Keratinocyte (primary cell): ENCODE results near the gene RGSL1.

ENCODE experiments used
- CTCF ChIP-seq, 3 experiments: IDR thresholded peaks in 1 of 3; conservative IDR thresholded peaks in 1 of 3; optimal IDR thresholded peaks in 1 of 3; 2 replicates in 2 of 3; 3 replicates in 1 of 3; pipeline versions ENCODE3 to v1.5.1; 2011; ENCODE audit warnings: low read length in 3 of 3, mild to moderate bottlenecking in 3 of 3, moderate library complexity in 2 of 3, control low read depth in 1 of 3, inconsistent platforms in 1 of 3; ENCODE audit not compliant: insufficient read depth in 2 of 3; ENCODE audit errors: extremely low read depth in 1 of 3
- EZH2 ChIP-seq: IDR thresholded peaks from one replicate; pipeline ENCODE4 v1.6.1; 2012; ENCODE audit warnings: inconsistent platforms, mild to moderate bottlenecking, low read length, moderate library complexity

GRCh38 chr1:182565537-182565936 lies 115.6 kb downstream of the RGSL1 start:
- TF ChIP-seq CTCF (optimal IDR thresholded peaks at IDR 0.05 in 1 of 3, IDR thresholded peaks at IDR 0.05 in 1 of 3, conservative IDR thresholded peaks at IDR 0.05 in 1 of 3; ENCODE audit: extremely low read depth in 1 of 3, insufficient read depth in 2 of 3, low read length in 3 of 3) (no peak), EZH2 (no peak)
